ENCODE results near the gene POC1B.
"Not testable (repeated sequence)": the region's sequence is repeated elsewhere in the genome, so short reads cannot be mapped to it uniquely, and the experiment has no call there.

DNA sequence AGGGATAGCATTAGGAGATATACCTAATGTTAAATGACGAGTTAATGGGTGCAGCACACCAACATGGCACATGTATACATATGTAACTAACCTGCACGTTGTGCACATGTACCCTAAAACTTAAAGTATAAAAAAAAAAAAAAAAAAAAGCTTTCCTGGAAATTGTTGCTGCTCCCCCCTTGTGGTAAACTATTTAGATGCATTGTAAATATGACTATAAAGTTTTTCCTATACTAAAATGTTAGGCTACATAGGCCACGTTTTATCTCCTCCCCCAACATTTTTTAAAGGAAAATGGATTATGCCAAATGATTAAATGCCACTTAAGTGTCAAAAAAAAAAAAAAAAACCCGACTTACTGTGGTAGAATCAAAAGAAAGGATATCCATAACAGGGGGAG lies 66.6 kb downstream of the POC1B start:
- TF ChIP-seq, protein P1, sequence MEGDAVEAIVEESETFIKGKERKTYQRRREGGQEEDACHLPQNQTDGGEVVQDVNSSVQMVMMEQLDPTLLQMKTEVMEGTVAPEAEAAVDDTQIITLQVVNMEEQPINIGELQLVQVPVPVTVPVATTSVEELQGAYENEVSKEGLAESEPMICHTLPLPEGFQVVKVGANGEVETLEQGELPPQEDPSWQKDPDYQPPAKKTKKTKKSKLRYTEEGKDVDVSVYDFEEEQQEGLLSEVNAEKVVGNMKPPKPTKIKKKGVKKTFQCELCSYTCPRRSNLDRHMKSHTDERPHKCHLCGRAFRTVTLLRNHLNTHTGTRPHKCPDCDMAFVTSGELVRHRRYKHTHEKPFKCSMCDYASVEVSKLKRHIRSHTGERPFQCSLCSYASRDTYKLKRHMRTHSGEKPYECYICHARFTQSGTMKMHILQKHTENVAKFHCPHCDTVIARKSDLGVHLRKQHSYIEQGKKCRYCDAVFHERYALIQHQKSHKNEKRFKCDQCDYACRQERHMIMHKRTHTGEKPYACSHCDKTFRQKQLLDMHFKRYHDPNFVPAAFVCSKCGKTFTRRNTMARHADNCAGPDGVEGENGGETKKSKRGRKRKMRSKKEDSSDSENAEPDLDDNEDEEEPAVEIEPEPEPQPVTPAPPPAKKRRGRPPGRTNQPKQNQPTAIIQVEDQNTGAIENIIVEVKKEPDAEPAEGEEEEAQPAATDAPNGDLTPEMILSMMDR (conservative IDR thresholded peaks at IDR 0.05; ENCODE audit: low read depth, low read length) = peak; percentile 46
- TF ChIP-seq EZH2 (IDR thresholded peaks at IDR 0.05; ENCODE audit: low read length, unreplicated experiment) = not testable (repeated sequence)

All from PC-3 (cell line).